WTC11 (cell line): Measurements from ENCODE around the gene OR52N2. TPM values are rescaled to one million over a fixed set of nuclear protein-coding genes. Genes with fewer than 3 reads are reported as not detected.

Experiments used
- ATAC-seq: fragments of 200-7000 bp; cut with Tn5 transposase; 2 replicates; pipeline ENCODE4 v1.10.0; 2021; ENCODE audit warnings: mild to moderate bottlenecking, moderate library complexity
- CTCF ChIA-PET: fragments of 300-600 bp; sonication (Branson Sonifier 250); formaldehyde crosslinking; loops from one replicate; lab custom pipeline; 2021; ENCODE audit warnings: antibody characterized with exemption; lab: Charles Lee
- POLR2A ChIA-PET: fragments of 350-600 bp; sonication (Branson Sonifier 250); formaldehyde crosslinking; loops from one replicate; lab custom pipeline; 2021; ENCODE audit warnings: antibody characterized with exemption; lab: Charles Lee
- DNase-seq: peaks from one replicate; pipeline ENCODE4 v3.0.0; 2021; ENCODE audit warnings: low spot score
- H3K27ac Mint-ChIP-seq: 2 replicates; pipeline ENCODE4 v1.8.0; 2021; ENCODE audit warnings: mixed read lengths
- H3K27me3 Mint-ChIP-seq: 2 replicates; pipeline ENCODE4 v1.8.0; 2021; ENCODE audit warnings: low read depth, mild to moderate bottlenecking, moderate library complexity, mixed read lengths
- H3K36me3 Mint-ChIP-seq: 2 replicates; pipeline ENCODE4 v1.8.0; 2021; ENCODE audit warnings: mixed read lengths
- H3K4me1 Mint-ChIP-seq: 2 replicates; pipeline ENCODE4 v1.8.0; 2022; ENCODE audit warnings: mixed read lengths
- H3K4me3 Mint-ChIP-seq: 2 replicates; pipeline ENCODE4 v1.8.0; 2021; ENCODE audit warnings: mild to moderate bottlenecking, moderate library complexity, mixed read lengths
- H3K9me3 Mint-ChIP-seq: 2 replicates; pipeline ENCODE4 v1.8.0; 2021; ENCODE audit warnings: mixed read lengths
- CBFB ChIP-seq: sonication (generic); formaldehyde crosslinking; IDR thresholded peaks from 2 replicates; pipeline ENCODE4 v1.8.1; 2022; ENCODE audit warnings: mild to moderate bottlenecking, low read depth, missing genetic modification reagents
- ELF4 ChIP-seq: sonication (generic); formaldehyde crosslinking; IDR thresholded peaks from 2 replicates; pipeline ENCODE4 v1.8.1; 2022; ENCODE audit warnings: low read depth, mild to moderate bottlenecking, moderate library complexity, missing genetic modification reagents
- ESRRA ChIP-seq: sonication (generic); formaldehyde crosslinking; IDR thresholded peaks from 2 replicates; pipeline ENCODE4 v1.8.1; 2022; ENCODE audit warnings: mild to moderate bottlenecking, missing genetic modification reagents, borderline replicate concordance
- FOXJ3 ChIP-seq: sonication (generic); formaldehyde crosslinking; IDR thresholded peaks from 2 replicates; pipeline ENCODE4 v1.9.0; 2021; ENCODE audit warnings: missing genetic modification reagents, mild to moderate bottlenecking, borderline replicate concordance
- FOXK1 ChIP-seq: sonication (generic); formaldehyde crosslinking; IDR thresholded peaks from 2 replicates; pipeline ENCODE4 v1.8.0; 2022; ENCODE audit warnings: mild to moderate bottlenecking, moderate library complexity, missing genetic modification reagents
- GABPB1 ChIP-seq: sonication (generic); formaldehyde crosslinking; IDR thresholded peaks from 2 replicates; pipeline ENCODE4 v1.8.1; 2023; ENCODE audit warnings: mild to moderate bottlenecking, missing genetic modification reagents
- HMGA2 ChIP-seq: fragments of 250-450 bp; sonication (Bioruptor Pico); IDR thresholded peaks from 2 replicates; pipeline ENCODE4 v1.4.0; 2021; ENCODE audit warnings: mild to moderate bottlenecking, moderate library complexity
- IRF2 ChIP-seq: sonication (generic); formaldehyde crosslinking; IDR thresholded peaks from 2 replicates; pipeline ENCODE4 v1.8.0; 2022; ENCODE audit warnings: low read depth, missing genetic modification reagents, borderline replicate concordance
- MXD4 ChIP-seq: fragments of 250-450 bp; sonication (Bioruptor Pico); IDR thresholded peaks from 2 replicates; pipeline ENCODE4 v1.8.0; 2021; ENCODE audit warnings: mild to moderate bottlenecking, moderate library complexity, borderline replicate concordance
- PRRX2 ChIP-seq: fragments of 250-450 bp; sonication (Bioruptor Pico); IDR thresholded peaks from 2 replicates; pipeline ENCODE4 v1.8.0; 2021; ENCODE audit warnings: mild to moderate bottlenecking
- RELA ChIP-seq: sonication (generic); formaldehyde crosslinking; IDR thresholded peaks from 2 replicates; pipeline ENCODE4 v1.8.1; 2022; ENCODE audit warnings: missing genetic modification reagents, mild to moderate bottlenecking, borderline replicate concordance
- RORB ChIP-seq: fragments of 250-450 bp; sonication (Bioruptor Pico); IDR thresholded peaks from 2 replicates; pipeline ENCODE4 v1.9.0; 2021; ENCODE audit warnings: mild to moderate bottlenecking
- SMAD4 ChIP-seq: sonication (generic); formaldehyde crosslinking; IDR thresholded peaks from 2 replicates; pipeline ENCODE4 v1.8.0; 2022; ENCODE audit warnings: mild to moderate bottlenecking, missing genetic modification reagents
- TCF7 ChIP-seq: sonication (generic); formaldehyde crosslinking; IDR thresholded peaks from 2 replicates; pipeline ENCODE4 v1.8.0; 2022; ENCODE audit warnings: mild to moderate bottlenecking, low read depth, missing genetic modification reagents, moderate library complexity
- ZNF219 ChIP-seq: sonication (generic); formaldehyde crosslinking; IDR thresholded peaks from 2 replicates; pipeline ENCODE4 v1.8.0; 2023; ENCODE audit warnings: missing genetic modification reagents, mild to moderate bottlenecking, borderline replicate concordance
- ZNF263 ChIP-seq: sonication (generic); formaldehyde crosslinking; IDR thresholded peaks from 2 replicates; pipeline ENCODE4 v1.8.1; 2022; ENCODE audit warnings: low read depth, mild to moderate bottlenecking, moderate library complexity, missing genetic modification reagents
- ZNF396 ChIP-seq: fragments of 250-450 bp; sonication (Bioruptor Pico); IDR thresholded peaks from 2 replicates; pipeline ENCODE4 v1.8.0; 2021; ENCODE audit warnings: mild to moderate bottlenecking, moderate library complexity, borderline replicate concordance
- total RNA-seq: library from RNA; stranded (reverse); gene quantifications from 3 replicates; pipeline ENCODE4 v1.2.3, GENCODE V29; 2021
- TF ChIP-seq, protein P1 (sequence below): sonication (generic); formaldehyde crosslinking; conservative IDR thresholded peaks from 2 replicates; pipeline ENCODE4 v1.8.1; 2022; ENCODE audit warnings: mild to moderate bottlenecking, missing genetic modification reagents
- TF ChIP-seq, protein P2 (sequence below): sonication (generic); formaldehyde crosslinking; IDR thresholded peaks from 2 replicates; pipeline ENCODE4 v1.8.1; 2022; ENCODE audit warnings: low read depth, missing genetic modification reagents, borderline replicate concordance
- TF ChIP-seq, protein P3 (sequence below): sonication (generic); formaldehyde crosslinking; IDR thresholded peaks from 2 replicates; pipeline ENCODE4 v1.8.0; 2022; ENCODE audit warnings: mild to moderate bottlenecking, missing genetic modification reagents

The OR52N2 gene
- total RNA-seq, 1 experiment from 2014 or later: not detected

DNA sequence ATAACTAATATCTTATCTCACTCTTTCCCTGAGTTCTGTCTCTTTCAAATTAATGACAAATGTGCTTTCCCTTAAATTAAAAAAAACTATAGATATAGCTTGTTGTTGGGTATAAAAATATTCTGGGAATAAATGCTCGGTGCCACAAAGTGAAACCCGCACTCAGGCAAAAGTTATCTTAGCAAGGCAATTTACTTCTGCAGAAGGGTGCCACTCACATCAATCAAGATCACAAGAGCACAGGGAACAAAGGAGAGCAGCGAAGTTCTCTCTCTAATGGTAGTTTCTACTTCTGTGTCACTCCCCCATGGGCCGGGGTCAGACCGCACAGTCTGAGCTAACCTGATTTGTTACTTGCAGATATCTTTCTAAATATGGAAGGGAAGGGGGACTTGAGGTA is 4.7 kb upstream of the OR52N2 start:
- no peaks in the 10 kb centered on the region; the same call in 1 of the 2 replicates for H3K27me3 Mint-ChIP-seq
- TF ChIP-seq RORB (CRISPR knock-in tag) (no peak), SMAD4 (CRISPR knock-in tag) (no peak), FOXJ3 (CRISPR knock-in tag) (no peak), GABPB1 (CRISPR knock-in tag) (no peak), IRF2 (CRISPR knock-in tag) (no peak), PRRX2 (CRISPR knock-in tag) (no peak), RELA (CRISPR knock-in tag) (no peak), ZNF396 (CRISPR knock-in tag) (no peak), ESRRA (CRISPR knock-in tag) (no peak), TCF7 (CRISPR knock-in tag) (no peak)
- TF ChIP-seq, protein P1, sequence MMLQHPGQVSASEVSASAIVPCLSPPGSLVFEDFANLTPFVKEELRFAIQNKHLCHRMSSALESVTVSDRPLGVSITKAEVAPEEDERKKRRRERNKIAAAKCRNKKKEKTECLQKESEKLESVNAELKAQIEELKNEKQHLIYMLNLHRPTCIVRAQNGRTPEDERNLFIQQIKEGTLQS: no peak
- no peak overlapping the region for H3K4me3 Mint-ChIP-seq
- no peak overlapping the region for H3K27ac Mint-ChIP-seq
- H3K36me3 Mint-ChIP-seq: peaks cover 13% of the 10 kb centered on the region; the same call in 1 of the 2 replicates
- H3K9me3 Mint-ChIP-seq: peaks cover 19% of the 10 kb centered on the region
- DNase-seq (no peak), ATAC-seq (no peak)
- peaks cover 14% of the 10 kb centered on the region for H3K4me1 Mint-ChIP-seq
- ChIA-PET POLR2A (no interaction called here), CTCF (no interaction called here)

DNA sequence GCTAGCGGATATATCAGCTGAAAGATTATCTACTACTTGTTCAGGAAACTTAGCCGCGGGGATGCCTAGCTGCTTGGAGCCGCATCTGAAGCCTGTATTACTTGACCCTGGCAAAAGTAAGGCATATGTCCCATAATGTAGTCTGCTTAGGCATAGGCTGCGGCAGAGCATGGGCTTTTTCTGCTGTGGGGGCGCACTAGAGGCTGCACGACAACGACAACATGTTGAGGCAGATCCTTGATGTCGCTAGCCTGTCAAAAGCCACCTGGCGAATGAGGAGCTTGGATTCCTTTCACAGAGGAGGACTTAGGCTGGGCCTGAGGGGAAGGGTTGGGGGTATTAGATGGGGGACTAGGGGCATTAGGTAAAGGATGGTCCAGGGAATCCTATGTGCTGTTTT is 1.1 kb upstream of the OR52N2 start:
- DNase-seq (peak; percentile 43), ATAC-seq (peak; percentile 72)
- TF ChIP-seq, protein P2, sequence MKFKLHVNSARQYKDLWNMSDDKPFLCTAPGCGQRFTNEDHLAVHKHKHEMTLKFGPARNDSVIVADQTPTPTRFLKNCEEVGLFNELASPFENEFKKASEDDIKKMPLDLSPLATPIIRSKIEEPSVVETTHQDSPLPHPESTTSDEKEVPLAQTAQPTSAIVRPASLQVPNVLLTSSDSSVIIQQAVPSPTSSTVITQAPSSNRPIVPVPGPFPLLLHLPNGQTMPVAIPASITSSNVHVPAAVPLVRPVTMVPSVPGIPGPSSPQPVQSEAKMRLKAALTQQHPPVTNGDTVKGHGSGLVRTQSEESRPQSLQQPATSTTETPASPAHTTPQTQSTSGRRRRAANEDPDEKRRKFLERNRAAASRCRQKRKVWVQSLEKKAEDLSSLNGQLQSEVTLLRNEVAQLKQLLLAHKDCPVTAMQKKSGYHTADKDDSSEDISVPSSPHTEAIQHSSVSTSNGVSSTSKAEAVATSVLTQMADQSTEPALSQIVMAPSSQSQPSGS: no peak
- TF ChIP-seq CBFB: no peak
- peak; percentile 61 for TF ChIP-seq FOXK1
- Mint-ChIP-seq H3K4me3 (no peak overlapping the region), H3K36me3 (peaks cover 13% of the 10 kb centered on the region; the same call in 1 of the 2 replicates), H3K27me3 (no peaks in the 10 kb centered on the region; the same call in 1 of the 2 replicates), H3K9me3 (peaks cover 19% of the 10 kb centered on the region), H3K4me1 (peaks cover 30% of the 10 kb centered on the region), H3K27ac (no peak overlapping the region)
- ChIA-PET CTCF (interaction anchor here (0.6 to 1.6 kb wide), 5 partner anchors 123 to 597 kb away, joined by 3 to 10 read pairs (median 3); partner anchors contain the start of gene TRIM5), POLR2A (interaction anchor here (0.6 kb wide), 1 partner anchor 294 kb away, joined by 3 read pairs; no protein-coding TSS in a partner anchor)

DNA sequence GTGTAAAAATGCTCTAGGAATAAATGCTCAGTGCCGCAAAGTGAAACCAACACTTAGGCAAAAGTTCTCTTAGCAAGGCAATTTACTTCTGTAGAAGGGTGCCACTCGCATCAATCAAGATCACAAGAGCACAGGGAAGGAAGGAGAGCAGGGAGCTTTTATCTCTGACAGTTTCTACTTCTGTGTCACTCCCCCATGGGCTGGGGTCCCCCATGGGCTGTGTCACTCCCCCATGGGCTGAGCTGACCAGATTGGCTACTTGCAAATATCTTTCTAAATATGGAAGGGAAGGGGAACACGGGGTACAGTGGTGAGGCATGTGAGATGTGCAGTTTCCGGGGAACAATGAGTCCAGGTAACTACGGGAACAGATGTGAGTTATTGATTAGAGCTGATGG is 397 bp downstream of the OR52N2 start:
- ChIA-PET POLR2A (interaction anchor here (0.6 kb wide), 1 partner anchor 1201 kb away, joined by 3 read pairs; the partner anchor contains the start of gene TRIM68), CTCF (interaction anchor here (1.0 to 1.8 kb wide), 4 partner anchors 82 to 554 kb away, joined by 3 to 7 read pairs (median 5); partner anchors contain the start of gene TRIM5)
- H3K4me1 Mint-ChIP-seq: peaks cover 40% of the 10 kb centered on the region
- H3K9me3 Mint-ChIP-seq: peaks cover 6% of the 10 kb centered on the region
- H3K36me3 Mint-ChIP-seq: 0 out of 2 replicates have a peak, but pooled peaks cover 5% of the 10 kb centered on the region
- H3K27ac Mint-ChIP-seq: no peak overlapping the region
- no peak for TF ChIP-seq MXD4 (CRISPR knock-in tag)
- no peak for TF ChIP-seq ZNF219 (CRISPR knock-in tag)
- TF ChIP-seq GABPB1 (CRISPR knock-in tag): no peak
- TF ChIP-seq ELF4 (CRISPR knock-in tag): no peak
- TF ChIP-seq, protein P3, sequence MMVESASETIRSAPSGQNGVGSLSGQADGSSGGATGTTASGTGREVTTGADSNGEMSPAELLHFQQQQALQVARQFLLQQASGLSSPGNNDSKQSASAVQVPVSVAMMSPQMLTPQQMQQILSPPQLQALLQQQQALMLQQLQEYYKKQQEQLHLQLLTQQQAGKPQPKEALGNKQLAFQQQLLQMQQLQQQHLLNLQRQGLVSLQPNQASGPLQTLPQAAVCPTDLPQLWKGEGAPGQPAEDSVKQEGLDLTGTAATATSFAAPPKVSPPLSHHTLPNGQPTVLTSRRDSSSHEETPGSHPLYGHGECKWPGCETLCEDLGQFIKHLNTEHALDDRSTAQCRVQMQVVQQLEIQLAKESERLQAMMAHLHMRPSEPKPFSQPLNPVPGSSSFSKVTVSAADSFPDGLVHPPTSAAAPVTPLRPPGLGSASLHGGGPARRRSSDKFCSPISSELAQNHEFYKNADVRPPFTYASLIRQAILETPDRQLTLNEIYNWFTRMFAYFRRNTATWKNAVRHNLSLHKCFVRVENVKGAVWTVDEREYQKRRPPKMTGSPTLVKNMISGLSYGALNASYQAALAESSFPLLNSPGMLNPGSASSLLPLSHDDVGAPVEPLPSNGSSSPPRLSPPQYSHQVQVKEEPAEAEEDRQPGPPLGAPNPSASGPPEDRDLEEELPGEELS (CRISPR knock-in tag): no peak
- no peak for TF ChIP-seq IRF2 (CRISPR knock-in tag)
- TF ChIP-seq HMGA2: no peak
- no peak for TF ChIP-seq ZNF263 (CRISPR knock-in tag)
- H3K4me3 Mint-ChIP-seq: peak overlapping the region; percentile 85
- DNase-seq: no peak
- no peaks in the 10 kb centered on the region; the same call in 1 of the 2 replicates for H3K27me3 Mint-ChIP-seq
- no peak for ATAC-seq
